8988T (cell line): ENCODE measurements around the gene GORAB.

Source experiments
- DNase-seq: peaks from one replicate; pipeline ENCODE4 v3.0.0; 2011

GORAB gene

DNA sequence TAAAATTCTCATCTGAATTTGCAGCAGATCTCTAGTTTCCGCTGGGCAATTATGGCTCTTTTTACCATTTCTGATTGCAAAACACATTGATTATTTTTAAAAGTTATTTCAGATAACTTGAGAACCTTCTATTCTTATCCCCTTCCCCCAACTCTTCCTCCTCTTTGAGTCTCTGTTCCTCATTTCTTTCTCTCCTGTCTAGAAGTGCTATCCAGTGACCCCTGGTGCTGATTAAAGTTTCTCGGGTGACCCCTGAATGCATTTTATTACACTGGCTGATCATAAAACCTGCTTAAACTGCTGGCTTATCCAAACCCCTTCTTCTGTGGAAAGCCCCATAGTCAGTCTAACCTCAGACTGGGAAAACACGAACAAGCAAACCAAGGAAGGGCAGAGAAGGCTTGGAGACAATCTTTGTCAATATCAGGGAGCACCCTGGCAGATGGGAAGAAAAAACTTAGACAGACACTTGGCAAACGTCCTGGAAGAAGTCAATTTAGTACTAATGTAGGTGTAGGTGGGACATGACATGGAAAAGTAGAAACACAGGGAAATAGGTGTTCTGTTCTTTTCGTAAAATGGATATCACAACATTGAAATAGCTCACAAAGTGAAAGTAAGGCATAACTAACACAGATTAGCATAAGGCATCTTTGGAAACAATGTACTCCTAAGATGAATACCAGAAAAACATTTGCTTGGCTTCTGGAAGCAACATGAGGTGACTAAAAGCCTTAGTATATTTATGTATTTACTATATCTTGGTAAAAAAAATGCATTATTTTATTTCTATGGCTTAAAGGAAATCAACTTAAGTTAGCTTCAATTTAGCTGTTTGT, 61.4 kb downstream of the GORAB start:
- DNase-seq = no peak

DNA sequence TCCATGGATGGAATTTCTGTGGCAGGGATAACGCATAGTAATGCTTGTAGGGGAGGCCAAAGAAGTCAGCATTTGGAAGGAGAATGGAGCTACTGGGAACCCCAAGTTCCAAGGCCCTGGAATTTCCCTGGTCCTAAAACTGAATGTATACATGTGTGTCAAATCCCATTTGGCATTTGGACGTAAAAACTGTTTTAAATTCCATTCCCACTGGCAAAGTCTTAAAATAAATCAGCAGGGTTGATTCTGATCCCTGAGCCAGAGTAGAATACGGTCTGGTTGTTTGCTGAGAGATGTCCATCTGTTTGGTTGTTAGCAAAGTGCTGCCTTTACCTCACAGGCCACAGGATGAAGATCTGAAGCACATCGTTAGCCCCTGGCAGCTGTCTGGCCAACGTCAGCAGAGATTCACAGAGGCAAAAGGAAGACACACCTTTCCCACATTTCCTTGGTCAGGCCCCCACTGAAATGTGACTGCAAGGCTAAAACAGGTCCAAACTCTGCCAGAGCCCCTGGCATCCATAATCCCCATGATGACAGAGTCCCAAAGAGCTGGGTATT, 62.2 kb downstream of the GORAB start:
- DNase-seq = no peak

- no peak for DNase-seq
These were observed 64.7 kb downstream of the GORAB start for GRCh38 chr1:170596701-170597100.

DNA sequence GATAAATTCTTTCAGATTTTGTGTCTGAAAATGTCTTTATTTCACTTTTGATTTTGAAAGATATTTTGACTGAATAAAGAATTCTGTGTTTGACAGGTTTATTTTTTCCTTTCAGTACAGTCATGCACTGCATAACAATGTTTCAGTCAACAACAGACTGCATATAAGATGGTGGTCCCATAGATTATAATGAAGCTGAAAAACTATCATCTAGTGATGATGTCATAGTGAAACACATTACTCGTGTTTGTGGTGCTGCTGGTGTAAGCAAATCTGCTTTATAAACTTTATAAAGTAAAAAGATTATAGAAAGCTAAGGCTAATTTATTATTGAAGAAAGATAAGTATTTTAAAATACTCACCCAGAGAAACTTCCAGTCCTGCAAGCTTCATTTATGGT, 66.7 kb downstream of the GORAB start:
- DNase-seq = no peak

DNA sequence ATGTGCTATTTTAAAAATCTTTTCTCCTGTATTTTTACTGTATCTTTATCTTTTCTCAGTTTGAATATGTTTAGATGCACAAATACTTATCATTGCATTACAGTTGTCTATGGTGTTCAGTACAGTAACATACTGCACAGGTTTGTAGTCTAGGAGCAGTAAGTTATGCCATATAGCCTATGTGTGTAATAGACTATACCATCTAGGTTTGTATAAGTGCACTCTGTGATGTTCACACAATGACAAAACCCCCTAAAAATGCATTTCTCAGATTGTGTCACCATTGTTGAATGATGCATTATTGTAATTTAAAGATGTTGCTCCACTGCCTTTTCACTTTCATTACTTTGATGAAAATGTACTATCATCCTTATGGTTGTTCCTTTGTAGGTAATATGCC, 67.1 kb downstream of the GORAB start:
- no peak for DNase-seq

- DNase-seq = no peak
These were observed 69.9 kb downstream of the GORAB start for GRCh38 chr1:170601866-170602265.
